Cardiac fibroblast (primary cell): ENCODE measurements around the gene STT3B.

ENCODE experiments used
- DNase-seq, 2 donors: peaks; one replicate each; pipeline versions ENCODE4 v3.0.0 to v3.0.0-alpha.2; 2010; ENCODE audit warnings: low read depth in 2 of 2
- H3K4me3 ChIP-seq, 2 donors: replicated peaks in 1 of 2; 1 replicate in 1 of 2; 2 replicates in 1 of 2; pipeline ENCODE4 v1.5.1; 2011; ENCODE audit warnings: low read depth in 2 of 2, low read length in 2 of 2, mild to moderate bottlenecking in 2 of 2, moderate library complexity in 1 of 2
- TF ChIP-seq, protein P1 (sequence below): IDR thresholded peaks from one replicate; pipeline ENCODE4 v1.5.1; 2011; ENCODE audit warnings: low read depth, mild to moderate bottlenecking, low read length, inconsistent platforms

The STT3B gene

DNA sequence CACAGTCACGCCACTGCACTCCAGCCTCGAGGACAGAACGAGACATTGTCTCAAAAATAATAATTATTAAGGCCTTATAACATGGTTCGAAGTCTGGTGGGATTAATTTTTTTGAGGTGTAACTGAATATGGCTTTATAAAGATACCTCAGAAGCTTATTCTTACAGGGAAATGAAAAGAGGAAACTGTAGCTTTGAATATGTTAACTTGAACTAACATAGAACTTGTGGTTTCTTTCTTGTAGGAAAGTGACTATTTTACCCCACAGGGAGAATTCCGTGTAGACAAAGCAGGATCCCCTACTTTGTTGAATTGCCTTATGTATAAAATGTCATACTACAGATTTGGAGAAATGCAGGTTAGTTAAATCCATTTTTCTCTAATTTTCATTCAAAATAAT, 96.3 kb downstream of the STT3B start:
- TF ChIP-seq, protein P1, sequence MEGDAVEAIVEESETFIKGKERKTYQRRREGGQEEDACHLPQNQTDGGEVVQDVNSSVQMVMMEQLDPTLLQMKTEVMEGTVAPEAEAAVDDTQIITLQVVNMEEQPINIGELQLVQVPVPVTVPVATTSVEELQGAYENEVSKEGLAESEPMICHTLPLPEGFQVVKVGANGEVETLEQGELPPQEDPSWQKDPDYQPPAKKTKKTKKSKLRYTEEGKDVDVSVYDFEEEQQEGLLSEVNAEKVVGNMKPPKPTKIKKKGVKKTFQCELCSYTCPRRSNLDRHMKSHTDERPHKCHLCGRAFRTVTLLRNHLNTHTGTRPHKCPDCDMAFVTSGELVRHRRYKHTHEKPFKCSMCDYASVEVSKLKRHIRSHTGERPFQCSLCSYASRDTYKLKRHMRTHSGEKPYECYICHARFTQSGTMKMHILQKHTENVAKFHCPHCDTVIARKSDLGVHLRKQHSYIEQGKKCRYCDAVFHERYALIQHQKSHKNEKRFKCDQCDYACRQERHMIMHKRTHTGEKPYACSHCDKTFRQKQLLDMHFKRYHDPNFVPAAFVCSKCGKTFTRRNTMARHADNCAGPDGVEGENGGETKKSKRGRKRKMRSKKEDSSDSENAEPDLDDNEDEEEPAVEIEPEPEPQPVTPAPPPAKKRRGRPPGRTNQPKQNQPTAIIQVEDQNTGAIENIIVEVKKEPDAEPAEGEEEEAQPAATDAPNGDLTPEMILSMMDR = no peak
- no peak overlapping the region for H3K4me3 ChIP-seq
- DNase-seq = no peak

DNA sequence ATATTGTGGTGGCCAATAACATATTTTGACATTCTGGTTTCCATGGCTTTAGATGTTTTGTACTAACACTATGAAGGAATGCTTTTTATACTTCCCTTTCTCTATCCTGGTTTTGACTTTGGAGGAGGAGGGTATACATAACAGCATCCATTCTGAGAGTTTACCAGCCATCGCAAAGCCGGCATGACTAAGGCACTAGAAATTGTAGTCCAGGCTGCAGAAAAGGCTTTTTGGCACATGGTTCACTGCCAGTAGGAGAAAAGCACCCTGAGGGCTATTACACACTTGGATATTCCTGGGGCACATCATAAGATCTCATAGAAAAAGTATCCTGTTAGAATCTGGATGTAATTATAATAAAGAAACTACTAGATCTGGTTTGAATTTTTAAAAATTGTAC, 101.8 kb downstream of the STT3B start:
- TF ChIP-seq, protein P1 = no peak
- no peak overlapping the region for H3K4me3 ChIP-seq
- DNase-seq = peak; percentile 5 to 14

DNA sequence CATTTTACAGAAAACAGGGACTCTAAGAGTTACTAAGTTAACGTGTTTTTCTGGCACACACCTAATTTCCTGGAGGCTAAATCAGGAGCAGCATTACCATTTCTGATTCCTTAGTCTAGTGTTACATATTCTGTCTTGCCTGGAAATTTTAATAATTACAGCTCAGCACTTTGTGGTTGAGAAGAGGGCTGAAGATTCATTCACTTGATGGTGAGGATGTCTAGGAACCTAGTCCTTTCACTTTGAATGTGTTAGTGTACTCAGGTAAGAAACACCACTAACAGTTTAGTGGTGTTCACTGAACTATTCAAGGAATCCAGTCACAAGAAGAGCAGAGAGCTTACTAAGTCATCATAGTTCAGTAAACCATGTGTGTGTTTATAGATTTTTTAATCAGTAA, 102.8 kb downstream of the STT3B start:
- TF ChIP-seq, protein P1 = no peak
- DNase-seq = no peak
- no peak overlapping the region for H3K4me3 ChIP-seq

DNA sequence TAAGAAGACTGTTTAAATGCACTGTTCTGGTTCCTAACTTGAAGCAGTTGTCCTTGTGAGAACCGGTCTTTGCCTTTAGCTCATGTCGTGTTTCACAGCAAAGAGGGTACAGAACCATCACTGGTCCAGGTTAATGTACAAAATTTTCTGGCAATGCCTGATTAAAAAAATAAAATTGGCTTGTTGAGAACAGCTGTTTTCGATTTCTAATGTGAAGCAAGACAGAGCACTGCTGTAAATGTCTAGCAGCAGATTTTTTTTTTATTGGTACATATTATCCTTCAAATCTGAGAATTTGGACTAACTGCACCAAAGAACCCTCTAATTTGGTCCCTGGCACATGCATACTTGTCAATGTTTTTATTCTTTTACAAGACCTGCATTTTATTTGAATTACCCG, 103.3 kb downstream of the STT3B start:
- TF ChIP-seq, protein P1 = no peak
- H3K4me3 ChIP-seq = no peak overlapping the region
- DNase-seq = no peak

DNA sequence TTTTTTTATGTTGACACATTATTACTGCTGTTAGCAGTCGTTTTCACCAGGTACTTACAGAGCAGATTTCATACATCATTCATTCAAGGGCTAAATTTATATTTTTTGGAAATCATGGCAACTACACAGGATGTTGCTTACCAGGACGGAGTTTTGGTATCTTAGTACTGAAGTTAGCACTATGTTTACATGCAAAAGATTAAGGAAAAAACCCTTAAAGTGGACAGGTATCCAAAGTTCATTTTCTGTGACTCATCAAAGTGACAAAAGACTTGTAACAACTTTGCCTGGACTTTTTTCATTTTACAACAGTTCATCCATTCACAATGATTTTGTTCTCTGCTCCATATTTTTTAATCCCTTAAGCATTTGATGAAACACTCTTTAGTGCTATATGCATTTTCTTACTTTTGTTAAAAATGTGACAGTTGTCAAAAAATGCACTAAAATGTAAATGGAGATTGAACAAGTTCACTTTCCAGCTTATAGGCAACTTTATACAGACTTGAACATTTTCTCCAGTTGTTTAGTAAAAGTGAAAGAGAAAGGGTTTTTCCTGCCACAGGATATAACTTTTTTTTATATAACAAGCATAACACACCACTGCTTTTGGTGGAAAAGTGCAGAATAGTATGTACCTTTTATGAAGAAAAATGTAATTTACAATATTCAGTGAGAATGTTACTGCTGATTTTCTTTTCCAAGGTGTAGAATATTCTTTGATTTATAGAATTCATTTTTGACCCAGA, 104.1 kb downstream of the STT3B start:
- H3K4me3 ChIP-seq = no peak overlapping the region
- TF ChIP-seq, protein P1 = no peak
- no peak for DNase-seq

DNA sequence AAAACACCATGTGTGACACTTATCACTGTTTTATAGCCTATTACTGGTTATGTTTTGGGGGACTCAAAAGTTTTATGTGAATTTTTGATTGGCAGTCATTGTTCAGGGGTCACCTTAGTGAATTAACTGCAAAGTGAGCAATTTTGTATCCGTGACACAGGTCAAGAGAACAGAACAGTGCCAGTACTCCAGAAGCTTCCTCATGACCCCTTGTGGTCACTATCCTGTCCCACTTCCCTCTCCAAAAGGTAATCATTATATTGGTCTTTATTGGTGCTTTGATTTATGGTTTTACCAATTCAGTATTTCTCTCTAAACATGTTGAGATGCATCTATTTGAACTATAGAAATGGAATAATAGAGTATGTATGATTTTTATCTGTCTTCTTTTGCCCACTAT, 107.1 kb downstream of the STT3B start:
- TF ChIP-seq, protein P1 = no peak
- no peak for DNase-seq
- H3K4me3 ChIP-seq = no peak overlapping the region

DNA sequence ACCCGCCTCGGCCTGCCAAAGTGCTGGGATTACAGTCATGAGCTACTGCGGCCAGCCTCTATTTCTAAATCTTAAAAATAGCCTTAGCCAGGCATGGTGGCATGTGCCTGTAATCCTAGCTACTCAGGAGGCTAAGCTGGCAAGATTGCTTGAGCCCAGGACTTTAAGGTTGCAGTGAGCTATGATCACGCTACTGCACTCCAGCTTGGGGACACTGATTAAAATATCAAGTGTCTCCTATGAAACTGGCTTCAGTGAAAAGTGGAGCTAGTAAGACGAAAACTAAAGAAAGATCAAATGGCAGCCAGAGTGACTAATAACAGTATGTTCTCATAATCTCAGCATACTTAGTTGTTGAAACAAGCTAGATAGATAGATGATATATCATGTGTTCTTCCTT, 112.5 kb downstream of the STT3B start:
- peak in 1 of 2 donors; percentile 15 for DNase-seq
- H3K4me3 ChIP-seq = no peak overlapping the region
- TF ChIP-seq, protein P1 = no peak
